GM18520 (cell line): ENCODE measurements around the gene CLPSL2.

Experiments used
- ATAC-seq: cut with Tn5 transposase; IDR thresholded peaks from one replicate; pipeline ENCODE4 v1.9.1; 2021; ENCODE audit not compliant: unreplicated experiment

The CLPSL2 gene

DNA sequence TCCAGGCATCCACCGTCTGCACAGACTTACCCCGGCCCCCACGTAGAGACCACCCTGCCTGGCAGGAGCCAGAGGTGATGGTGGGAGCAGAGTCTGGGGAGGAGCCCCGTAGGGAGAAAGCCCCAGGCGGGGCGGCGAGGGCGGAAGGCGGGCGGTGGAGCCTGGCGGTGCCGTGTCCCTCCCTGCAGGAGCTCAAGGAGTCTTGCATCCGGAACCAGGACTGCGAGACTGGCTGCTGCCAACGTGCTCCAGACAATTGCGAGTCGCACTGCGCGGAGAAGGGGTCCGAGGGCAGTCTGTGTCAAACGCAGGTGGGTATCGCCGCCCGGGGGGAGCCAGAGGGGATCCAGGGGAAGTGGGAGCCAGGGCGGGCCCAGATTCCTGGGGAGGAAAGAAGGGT lies 10.4 kb downstream of the CLPSL2 start:
- no peak for ATAC-seq

DNA sequence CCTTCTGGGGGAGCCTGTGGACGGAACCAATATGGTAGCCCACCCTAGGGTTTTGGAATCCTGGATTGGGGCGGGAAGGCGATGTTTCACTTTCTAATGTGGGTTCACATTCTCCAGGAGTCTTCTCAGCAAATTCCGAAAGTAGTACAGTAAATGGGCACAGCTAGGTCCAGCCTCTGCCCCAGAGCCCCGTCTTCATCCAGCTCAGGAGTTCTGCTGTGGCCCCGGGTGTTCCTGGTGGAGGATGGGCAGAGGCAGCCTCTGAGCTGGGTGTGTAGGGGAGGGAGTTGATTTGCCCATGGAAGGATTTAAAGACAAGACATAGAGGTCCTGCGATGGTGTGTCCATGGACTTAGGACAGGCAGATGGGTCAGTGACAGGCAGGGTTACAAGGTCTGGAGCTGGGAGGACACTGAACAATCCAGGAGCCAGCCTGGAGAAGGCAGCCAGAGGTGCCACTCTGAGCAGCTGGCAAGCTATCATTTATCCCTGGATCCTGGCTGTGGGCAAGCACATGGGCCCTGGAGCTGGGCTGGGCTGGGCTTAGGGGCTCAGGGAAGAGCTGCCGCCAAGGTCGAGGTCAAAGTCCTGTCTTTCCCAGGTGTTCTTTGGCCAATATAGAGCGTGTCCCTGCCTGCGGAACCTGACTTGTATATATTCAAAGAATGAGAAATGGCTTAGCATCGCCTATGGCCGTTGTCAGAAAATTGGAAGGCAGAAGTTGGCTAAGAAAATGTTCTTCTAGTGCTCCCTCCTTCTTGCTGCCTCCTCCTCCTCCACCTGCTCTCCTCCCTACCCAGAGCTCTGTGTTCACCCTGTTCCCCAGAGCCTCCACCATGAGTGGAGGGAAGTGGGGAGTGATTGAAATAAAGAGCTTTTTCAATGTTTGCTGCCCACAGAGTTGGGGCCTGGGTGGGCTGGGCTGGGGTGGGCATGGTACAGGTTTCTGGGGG lies 11.1 kb downstream of the CLPSL2 start:
- no peak for ATAC-seq

GRCh38 chr6:35788423-35788982 lies 12.1 kb downstream of the CLPSL2 start:
- no peak for ATAC-seq

- ATAC-seq = no peak
These were observed 14.3 kb downstream of the CLPSL2 start for GRCh38 chr6:35790683-35791082.

- no peak for ATAC-seq
These were observed 18.4 kb downstream of the CLPSL2 start for GRCh38 chr6:35794536-35795452.

GRCh38 chr6:35795453-35796071 lies 19.2 kb downstream of the CLPSL2 start:
- no peak for ATAC-seq

DNA sequence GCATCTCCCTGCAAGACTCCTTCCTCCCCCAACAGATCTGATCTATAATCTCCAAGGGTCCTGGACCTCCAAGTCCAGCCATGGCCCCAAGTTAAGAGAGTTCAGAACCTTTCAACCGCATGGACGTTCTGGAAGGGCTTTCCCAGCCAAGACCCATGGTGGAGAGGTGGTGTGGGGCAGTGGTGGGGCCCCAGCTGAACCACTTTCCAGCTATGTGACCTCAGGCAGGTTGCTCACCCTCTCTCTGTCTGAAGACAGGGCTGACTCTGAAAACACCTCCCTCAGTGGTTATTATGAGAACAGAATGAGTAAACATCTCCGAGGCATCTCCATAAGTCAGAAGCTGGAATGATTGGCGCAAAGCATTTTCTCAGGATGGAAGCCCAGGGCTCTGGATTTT lies 19.8 kb downstream of the CLPSL2 start:
- no peak for ATAC-seq

DNA sequence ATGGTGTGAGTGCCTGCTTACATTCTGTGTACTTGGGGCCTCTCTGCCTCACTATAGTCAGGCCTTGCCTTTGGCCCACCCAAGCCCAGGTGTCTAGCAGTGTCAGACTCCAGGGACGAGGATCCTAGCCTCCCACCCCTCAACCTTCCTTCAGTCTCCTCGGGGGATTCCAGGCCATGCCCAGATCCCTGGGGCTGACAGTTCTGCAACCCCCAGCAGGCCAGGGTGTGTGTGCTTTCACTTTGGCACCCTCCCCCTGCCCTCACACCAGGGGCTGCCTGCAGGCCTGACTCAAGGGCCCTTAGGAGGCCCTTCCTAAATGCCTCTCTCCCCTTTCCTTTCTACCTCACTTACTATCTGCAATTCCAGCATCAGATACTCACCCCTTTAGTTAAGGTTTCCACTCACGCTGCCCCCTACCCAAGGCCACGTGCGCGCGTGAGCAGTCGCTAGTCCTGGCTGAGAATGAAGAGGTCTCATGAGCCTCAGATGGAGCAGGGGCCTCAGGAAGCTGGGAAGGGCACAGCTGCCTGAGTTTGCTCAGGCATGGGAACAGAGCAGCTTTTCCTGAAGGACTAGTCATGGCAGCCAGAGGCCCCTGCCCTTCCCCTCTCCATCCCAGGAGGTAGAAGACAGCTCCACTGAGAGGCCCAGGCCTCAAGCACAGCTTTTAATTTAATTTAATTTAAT lies 21.6 kb downstream of the CLPSL2 start:
- ATAC-seq = no peak

DNA sequence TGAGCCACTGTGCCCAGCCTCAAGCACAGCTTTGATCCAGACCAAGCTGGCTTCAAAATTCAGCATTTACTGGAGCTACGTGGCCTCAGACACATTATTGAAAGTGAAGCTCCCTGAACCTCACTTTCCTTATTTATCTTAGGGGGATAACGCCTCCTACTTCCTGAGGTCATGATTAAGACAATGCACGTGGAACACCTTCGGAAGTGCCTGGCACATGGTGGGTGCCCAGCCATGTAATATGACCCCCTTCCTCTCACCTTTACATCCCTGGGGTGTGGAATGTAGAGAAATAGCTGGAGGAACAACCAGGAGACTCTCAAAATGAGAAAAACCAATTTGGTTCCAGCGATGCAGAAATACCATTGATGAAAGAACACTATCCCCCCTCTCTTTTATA lies 22.3 kb downstream of the CLPSL2 start:
- no peak for ATAC-seq

- no peak for ATAC-seq
These were observed 24.8 kb downstream of the CLPSL2 start for GRCh38 chr6:35801148-35801547.

DNA sequence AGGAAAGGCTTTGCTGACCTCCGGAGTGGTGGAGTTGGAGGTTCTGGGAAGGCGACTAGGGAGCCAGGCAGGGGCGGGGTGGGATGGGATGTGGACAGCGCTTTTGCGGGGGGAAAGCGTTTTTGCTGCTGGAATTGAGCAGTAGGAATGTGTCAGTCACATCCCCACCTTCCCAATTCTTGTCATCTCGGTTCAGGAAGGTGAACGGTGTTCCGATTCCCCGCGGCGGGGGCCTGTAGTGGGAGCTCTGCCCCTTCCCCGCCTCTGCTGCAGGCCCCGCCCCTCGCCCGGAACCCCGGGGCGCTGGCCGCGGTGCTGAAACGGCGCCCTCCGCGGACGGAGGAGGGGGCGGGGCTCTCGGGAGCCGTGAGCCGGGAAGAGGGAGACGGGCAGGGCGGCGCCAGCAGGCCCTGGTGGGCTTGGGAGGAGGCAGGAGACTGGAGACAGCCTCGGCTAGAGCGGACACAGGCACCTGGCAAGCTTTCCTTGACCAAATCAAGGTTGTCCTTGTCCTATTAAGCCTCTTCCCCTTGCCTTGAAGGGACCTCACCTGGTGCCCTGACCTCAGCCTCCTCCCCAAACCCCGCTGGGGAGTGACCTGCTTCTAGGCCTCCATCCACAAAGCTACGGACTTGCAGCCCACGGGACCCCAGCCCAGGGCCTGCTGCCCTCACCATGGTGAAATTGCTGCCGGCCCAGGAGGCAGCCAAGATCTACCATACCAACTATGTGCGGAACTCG lies 28.8 kb downstream of the CLPSL2 start, which contains the start of gene LHFPL5:
LHFPL5 (plus strand) TSS at position 357 of the 741 bp plus-strand sequence; CDS start at position 676, 319 bp downstream.
- ATAC-seq = no peak

- no peak for ATAC-seq
These were observed 32.3 kb downstream of the CLPSL2 start for GRCh38 chr6:35808688-35809087.

GRCh38 chr6:35809809-35810208 lies 33.4 kb downstream of the CLPSL2 start:
- no peak for ATAC-seq

DNA sequence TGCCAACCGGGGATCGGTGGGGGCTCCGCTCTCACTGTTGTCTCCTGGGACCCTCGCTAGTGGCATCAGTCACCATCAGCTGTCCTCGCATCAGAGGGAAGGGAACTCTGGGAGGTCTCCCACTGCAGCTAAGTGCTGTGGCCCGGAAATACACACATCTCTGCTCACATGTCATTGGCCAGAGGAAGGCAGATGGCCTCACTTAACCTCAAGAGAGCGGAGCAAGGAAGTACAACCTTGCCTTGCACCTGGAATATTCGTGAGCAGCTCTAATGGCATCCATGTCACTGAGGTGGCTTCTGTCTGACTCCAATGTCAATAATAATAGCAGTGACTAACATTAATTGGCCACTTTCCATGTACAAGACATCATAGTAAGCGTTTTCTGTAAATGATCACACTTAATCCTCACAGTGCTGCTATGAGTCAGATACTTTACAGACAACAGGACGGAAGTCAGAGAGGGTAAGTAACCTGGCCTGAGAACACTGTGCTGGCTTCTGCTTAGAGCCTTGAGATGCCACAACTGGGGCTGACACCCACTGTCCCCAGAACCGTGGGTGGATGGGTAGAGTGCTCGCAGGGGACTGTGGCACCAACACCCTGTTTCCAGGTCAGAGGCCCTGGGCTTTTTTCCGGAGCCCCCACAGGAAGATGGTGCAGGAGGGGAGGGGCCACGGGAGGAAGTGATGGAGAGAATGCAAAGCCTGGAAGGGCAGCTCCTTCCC lies 34.7 kb downstream of the CLPSL2 start:
- ATAC-seq = no peak

GRCh38 chr6:35811699-35811995 lies 35.2 kb downstream of the CLPSL2 start:
- no peak for ATAC-seq

GRCh38 chr6:35817515-35817914 lies 41.1 kb downstream of the CLPSL2 start:
- ATAC-seq = no peak

- no peak for ATAC-seq
These were observed 47.2 kb downstream of the CLPSL2 start for GRCh38 chr6:35823601-35824000.

- no peak for ATAC-seq
These were observed 48.3 kb downstream of the CLPSL2 start for GRCh38 chr6:35824552-35825192.
